H9 (cell line): ENCODE measurements around the gene TRIP10. TPM values are rescaled to one million over a fixed set of nuclear protein-coding genes. Genes with fewer than 3 reads are reported as not detected.

ENCODE experiments used
- DNase-seq: peaks from one replicate; pipeline ENCODE4 v3.0.0-alpha.2; 2017
- H2AFZ ChIP-seq: one replicate; pipeline ENCODE4 v1.6.1; 2013; ENCODE audit warnings: mild to moderate bottlenecking, low read length, control low read depth, moderate library complexity
- H2AK5ac ChIP-seq: 2 replicates; pipeline ENCODE4 v1.6.1; 2013; ENCODE audit warnings: low read length, control low read depth, mixed read lengths; ENCODE audit not compliant: insufficient read length
- H2BK120ac ChIP-seq: one replicate; pipeline ENCODE4 v1.6.1; 2013; ENCODE audit warnings: low read depth, mild to moderate bottlenecking, low read length, control low read depth, inconsistent platforms; ENCODE audit not compliant: poor library complexity, severe bottlenecking
- H2BK12ac ChIP-seq: 2 replicates; pipeline ENCODE4 v1.6.1; 2013; ENCODE audit warnings: low read length, control low read depth, mixed read lengths, low read depth; ENCODE audit not compliant: insufficient read length
- H2BK15ac ChIP-seq: 2 replicates; pipeline ENCODE4 v1.6.1; 2013; ENCODE audit warnings: low read depth, low read length, control low read depth
- H2BK20ac ChIP-seq: one replicate; pipeline ENCODE4 v1.6.1; 2013; ENCODE audit warnings: low read depth, mild to moderate bottlenecking, low read length, control low read depth, inconsistent platforms; ENCODE audit not compliant: poor library complexity, severe bottlenecking
- H2BK5ac ChIP-seq: 2 replicates; pipeline ENCODE4 v1.6.1; 2013; ENCODE audit warnings: low read length, control low read depth, mixed read lengths; ENCODE audit not compliant: insufficient read length
- H3K14ac ChIP-seq: 2 replicates; pipeline ENCODE4 v1.6.1; 2013; ENCODE audit warnings: low read length, control low read depth; ENCODE audit not compliant: insufficient read depth
- H3K18ac ChIP-seq: 2 replicates; pipeline ENCODE4 v1.6.1; 2013; ENCODE audit warnings: low read depth, mild to moderate bottlenecking, mixed read lengths, low read length, control low read depth; ENCODE audit not compliant: insufficient read length
- H3K23ac ChIP-seq: 2 replicates; pipeline ENCODE4 v1.6.1; 2013; ENCODE audit warnings: low read length, control low read depth, mixed read lengths, low read depth; ENCODE audit not compliant: insufficient read length
- H3K23me2 ChIP-seq: 2 replicates; pipeline ENCODE4 v1.6.1; 2013; ENCODE audit warnings: low read depth, mild to moderate bottlenecking, mixed read lengths, low read length, control low read depth; ENCODE audit not compliant: insufficient read length, poor library complexity, severe bottlenecking
- H3K27ac ChIP-seq: 2 replicates; pipeline ENCODE4 v1.5.1; 2013; ENCODE audit warnings: low read length, control low read depth, mixed read lengths, low read depth; ENCODE audit not compliant: insufficient read length
- H3K27me3 ChIP-seq: 2 replicates; pipeline ENCODE4 v1.6.1; 2013; ENCODE audit warnings: low read length, control low read depth, inconsistent platforms; ENCODE audit not compliant: insufficient read depth
- H3K4ac ChIP-seq: 2 replicates; pipeline ENCODE4 v1.6.1; 2013; ENCODE audit warnings: low read depth, mild to moderate bottlenecking, control low read depth, inconsistent platforms, low read length, moderate library complexity
- H3K4me1 ChIP-seq: 2 replicates; pipeline ENCODE4 v1.6.1; 2013; ENCODE audit warnings: low read length, control low read depth, inconsistent platforms; ENCODE audit not compliant: insufficient read depth
- H3K4me2 ChIP-seq: 2 replicates; pipeline ENCODE4 v1.6.1; 2013; ENCODE audit warnings: low read length, control low read depth, mixed read lengths; ENCODE audit not compliant: insufficient read length, insufficient read depth
- H3K56ac ChIP-seq: 2 replicates; pipeline ENCODE4 v1.6.1; 2013; ENCODE audit warnings: low read depth, mild to moderate bottlenecking, mixed read lengths, low read length, control low read depth; ENCODE audit not compliant: insufficient read length
- H3K79me1 ChIP-seq: 2 replicates; pipeline ENCODE4 v1.6.1; 2013; ENCODE audit warnings: low read depth, mild to moderate bottlenecking, moderate library complexity, low read length, control low read depth, inconsistent platforms; ENCODE audit not compliant: insufficient read depth, poor library complexity, severe bottlenecking
- H3K79me2 ChIP-seq: 2 replicates; pipeline ENCODE4 v1.6.1; 2013; ENCODE audit warnings: low read length, control low read depth, inconsistent platforms; ENCODE audit not compliant: insufficient read depth
- H3K9ac ChIP-seq: 2 replicates; pipeline ENCODE4 v1.6.1; 2013; ENCODE audit warnings: low read length, control low read depth, mixed read lengths; ENCODE audit not compliant: insufficient read length; ENCODE audit errors: extremely low read depth
- H3K9me3 ChIP-seq: one replicate; pipeline ENCODE4 v1.6.1; 2013; ENCODE audit warnings: low read depth, low read length, inconsistent platforms; ENCODE audit not compliant: control insufficient read depth
- H3T11ph ChIP-seq: one replicate; pipeline ENCODE4 v1.6.1; 2013; ENCODE audit warnings: mild to moderate bottlenecking, low read length, control low read depth, inconsistent platforms
- H4K20me1 ChIP-seq: one replicate; pipeline ENCODE4 v1.6.1; 2013; ENCODE audit not compliant: control insufficient read depth, insufficient read length, insufficient read depth
- H4K5ac ChIP-seq: 2 replicates; pipeline ENCODE4 v1.6.1; 2013; ENCODE audit warnings: low read depth, mild to moderate bottlenecking, mixed read lengths, low read length, control low read depth; ENCODE audit not compliant: insufficient read length
- H4K8ac ChIP-seq: replicated peaks from 2 replicates; pipeline ENCODE4 v1.6.1; 2013; ENCODE audit warnings: low read length, control low read depth, mixed read lengths, low read depth; ENCODE audit not compliant: insufficient read length
- H4K91ac ChIP-seq: 2 replicates; pipeline ENCODE4 v1.6.1; 2013; ENCODE audit warnings: low read depth, mild to moderate bottlenecking, moderate library complexity, mixed read lengths, low read length, control low read depth; ENCODE audit not compliant: insufficient read length
- H3K27ac Mint-ChIP-seq, 3 experiments: 2 replicates in 2 of 3; 3 replicates in 1 of 3; pipeline ENCODE4 v1.8.0; 2020 to 2021; ENCODE audit warnings: mixed read lengths in 3 of 3, mild to moderate bottlenecking in 1 of 3, moderate library complexity in 1 of 3
- H3K27me3 Mint-ChIP-seq: 2 replicates; pipeline ENCODE4 v1.8.0; 2021; ENCODE audit warnings: low read depth, mild to moderate bottlenecking, moderate library complexity, mixed read lengths
- H3K36me3 Mint-ChIP-seq, 3 experiments: 2 replicates in 2 of 3; 3 replicates in 1 of 3; pipeline ENCODE4 v1.8.0; 2020 to 2021; ENCODE audit warnings: low read depth in 3 of 3, mixed read lengths in 3 of 3; ENCODE audit not compliant: insufficient read depth in 1 of 3
- H3K4me1 Mint-ChIP-seq, 2 experiments: 2 replicates each; pipeline ENCODE4 v1.8.0; 2020; ENCODE audit warnings: mixed read lengths in 2 of 2
- H3K4me3 Mint-ChIP-seq, 2 experiments: 2 replicates in 1 of 2; 3 replicates in 1 of 2; pipeline ENCODE4 v1.8.0; 2020 to 2021; ENCODE audit warnings: mild to moderate bottlenecking in 2 of 2, mixed read lengths in 2 of 2, moderate library complexity in 1 of 2
- H3K9me3 Mint-ChIP-seq, 2 experiments: 2 replicates in 1 of 2; 3 replicates in 1 of 2; pipeline ENCODE4 v1.8.0; 2020; ENCODE audit warnings: mild to moderate bottlenecking in 2 of 2, mixed read lengths in 2 of 2, moderate library complexity in 1 of 2
- CTCF ChIP-seq: fragments of 200-600 bp; sonication (generic); conservative IDR thresholded peaks from 3 replicates; pipeline ENCODE4 v1.8.0; 2021; ENCODE audit warnings: antibody characterized with exemption, mild to moderate bottlenecking
- WGBS: extraction: QIAGEN DNeasy Blood & Tissue Kit; methylation state at CpG from one replicate; pipeline ENCODE4 v1.1.7; 2013; ENCODE audit warnings: missing lambda C conversion rate, low lambda C conversion rate, mixed read lengths; ENCODE audit not compliant: insufficient read length; ENCODE audit errors: extremely low coverage; 5-methylcytosine and 5-hydroxymethylcytosine counted together
- total RNA-seq: library from RNA; stranded (reverse); gene quantifications from 2 replicates; pipeline ENCODE4 v1.2.1, GENCODE V29; 2021

Gene TRIP10
- total RNA-seq, 1 experiment from 2014 or later, result 56.4 TPM

- no peak overlapping the region for H3K4me3 Mint-ChIP-seq
Observed at GRCh38 chr19:6706633-6706958, 32.9 kb upstream of the TRIP10 start.

More at GRCh38 chr19:6706633-6706958, 32.9 kb upstream of the TRIP10 start:
- Histone ChIP-seq H2BK5ac (no peak overlapping the region), H3K23ac (no peak overlapping the region), H2AK5ac (no peak overlapping the region), H3K4ac (no peak overlapping the region), H3K4me1 (no peaks in the 10 kb centered on the region), H3K79me2 (no peaks in the 10 kb centered on the region), H3T11ph (no peak overlapping the region), H3K23me2 (no peaks in the 10 kb centered on the region), H4K20me1 (no peaks in the 10 kb centered on the region), H3K27me3 (no peaks in the 10 kb centered on the region; the same call in 1 of the 2 replicates), H3K79me1 (no peaks in the 10 kb centered on the region), H4K8ac (no peak overlapping the region), H4K5ac (no peak overlapping the region), H2BK120ac (no peak overlapping the region), H3K9ac (no peak overlapping the region), H3K18ac (no peak overlapping the region), H3K9me3 (no peaks in the 10 kb centered on the region), H4K91ac (no peak overlapping the region), H2BK20ac (no peak overlapping the region), H3K4me2 (no peak overlapping the region), H3K27ac (no peak overlapping the region), H3K56ac (no peak overlapping the region), H2BK15ac (no peak overlapping the region), H3K14ac (no peak overlapping the region; the same call in 1 of the 2 replicates), H2BK12ac (no peak overlapping the region), H2AFZ (no peak overlapping the region)
- WGBS, result no CpG with 5 or more reads among the region's 3 CpGs
- no peak for TF ChIP-seq CTCF
- no peaks in the 10 kb centered on the region for H3K36me3 Mint-ChIP-seq
- H3K27ac Mint-ChIP-seq, result no peak overlapping the region
- H3K4me1 Mint-ChIP-seq, result peaks cover 14 to 24% of the 10 kb centered on the region in 2 experiments
- DNase-seq, result no peak
- peaks cover 34% of the 10 kb centered on the region for H3K27me3 Mint-ChIP-seq
- H3K9me3 Mint-ChIP-seq, result peaks cover 0 to 14% of the 10 kb centered on the region in 2 experiments; a peak in 4 of 5 replicates
